Lower lobe of right lung (tissue), 2 donors: ENCODE measurements around the gene GCH1. TPM values are rescaled to one million over a fixed set of nuclear protein-coding genes. Genes with fewer than 3 reads are reported as not detected.
"Not testable (repeated sequence)": the region's sequence is repeated elsewhere in the genome, so short reads cannot be mapped to it uniquely, and the experiment has no call there.

Experiments used
- ATAC-seq, 2 donors: fragments of 200-7000 bp; cut with Tn5 transposase; one replicate each; pipeline ENCODE4 v1.9.1; 2020 to 2022; ENCODE audit warnings: mild to moderate bottlenecking in 2 of 2, moderate library complexity in 2 of 2
- DNase-seq: peaks from one replicate; pipeline ENCODE4 v3.0.0-alpha.2; 2020
- H3K27ac ChIP-seq: fragments of 200-600 bp; one replicate; pipeline ENCODE4 v1.8.0; 2022
- H3K27me3 ChIP-seq: fragments of 200-600 bp; one replicate; pipeline ENCODE4 v1.8.0; 2022; ENCODE audit warnings: low read depth
- H3K36me3 ChIP-seq: fragments of 200-600 bp; one replicate; pipeline ENCODE4 v1.8.0; 2022; ENCODE audit warnings: mild to moderate bottlenecking
- H3K4me1 ChIP-seq: fragments of 200-600 bp; one replicate; pipeline ENCODE4 v1.8.0; 2022
- H3K4me3 ChIP-seq: fragments of 200-600 bp; one replicate; pipeline ENCODE4 v1.8.0; 2022; ENCODE audit warnings: mild to moderate bottlenecking
- H3K9me3 ChIP-seq: fragments of 200-600 bp; one replicate; pipeline ENCODE4 v1.8.0; 2022
- CTCF ChIP-seq: fragments of 200-600 bp; IDR thresholded peaks from one replicate; pipeline ENCODE4 v1.8.0; 2022; ENCODE audit warnings: antibody characterized with exemption, mild to moderate bottlenecking
- intact Hi-C: fragments of 100-400 bp; cut with DNase I; formaldehyde crosslinking; loops from one replicate; pipeline ENCODE4 v1.11.0; 2022
- total RNA-seq: library from RNA; stranded (reverse); fragmentation: NEBNext Ultra II Directional; extraction: Animal tissue kit (Norgen Biotek cat#: 25700); gene quantifications from one replicate; pipeline ENCODE4 v1.2.1, GENCODE V29; 2021
- donor health status: DM: no; HTN: yes; CAD: no; lungs with severe emphysema.

Gene GCH1
- total RNA-seq, 1 donor from 2014 or later = 12.7 TPM

- no peak for TF ChIP-seq CTCF
- Histone ChIP-seq H3K4me3 (no peak overlapping the region), H3K27me3 (no peaks in the 10 kb centered on the region), H3K36me3 (no peaks in the 10 kb centered on the region), H3K27ac (peak overlapping the region; percentile 27), H3K4me1 (peaks cover 6% of the 10 kb centered on the region), H3K9me3 (no peaks in the 10 kb centered on the region)
- no peak for ATAC-seq
- intact Hi-C loops = no loop called here
- DNase-seq = no peak
These were observed 25.5 kb downstream of the GCH1 start for GRCh38 chr14:54877015-54877702.

- intact Hi-C loops, ATAC-seq, H3K27ac ChIP-seq, H3K4me1 ChIP-seq, H3K27me3 ChIP-seq, H3K4me3 ChIP-seq, H3K9me3 ChIP-seq, H3K36me3 ChIP-seq, DNase-seq: not testable (repeated sequence)
These were observed 27.0 kb downstream of the GCH1 start for GRCh38 chr14:54875648-54876047.

- ATAC-seq, intact Hi-C loops, H3K27me3 ChIP-seq, H3K36me3 ChIP-seq, H3K4me1 ChIP-seq, H3K9me3 ChIP-seq: not testable (repeated sequence)
- peak; percentile 74 for DNase-seq
- peak overlapping the region; percentile 18 for H3K27ac ChIP-seq
- peak overlapping the region; percentile 60 for H3K4me3 ChIP-seq
These were observed 32.2 kb downstream of the GCH1 start for GRCh38 chr14:54870154-54871090.

- H3K27ac ChIP-seq = no peak overlapping the region
- H3K4me1 ChIP-seq = peaks cover 20% of the 10 kb centered on the region
- DNase-seq (no peak), ATAC-seq (no peak)
- no peaks in the 10 kb centered on the region for H3K27me3 ChIP-seq
- no peak overlapping the region for H3K4me3 ChIP-seq
- H3K36me3 ChIP-seq = no peaks in the 10 kb centered on the region
- no peak for TF ChIP-seq CTCF
- intact Hi-C loops = no loop called here
- no peaks in the 10 kb centered on the region for H3K9me3 ChIP-seq
These were observed 35.6 kb downstream of the GCH1 start for GRCh38 chr14:54867011-54867410.

- intact Hi-C loops = no loop called here
- no peaks in the 10 kb centered on the region for H3K36me3 ChIP-seq
- peaks cover 20% of the 10 kb centered on the region for H3K4me1 ChIP-seq
- no peaks in the 10 kb centered on the region for H3K9me3 ChIP-seq
- ATAC-seq (no peak), DNase-seq (no peak)
- no peak overlapping the region for H3K27ac ChIP-seq
- TF ChIP-seq CTCF = no peak
- no peak overlapping the region for H3K4me3 ChIP-seq
- no peaks in the 10 kb centered on the region for H3K27me3 ChIP-seq
These were observed 36.0 kb downstream of the GCH1 start for GRCh38 chr14:54866588-54866987.

- intact Hi-C loops = no loop called here
- Histone ChIP-seq H3K9me3 (no peaks in the 10 kb centered on the region), H3K36me3 (no peaks in the 10 kb centered on the region), H3K27ac (no peak overlapping the region), H3K27me3 (no peaks in the 10 kb centered on the region), H3K4me3 (no peak overlapping the region), H3K4me1 (peaks cover 17% of the 10 kb centered on the region)
- DNase-seq (no peak), ATAC-seq (no peak)
- no peak for TF ChIP-seq CTCF
These were observed 38.1 kb downstream of the GCH1 start for GRCh38 chr14:54864526-54864925.
